Liver (tissue), 9 donors: ENCODE measurements around the gene VNN1. TPM values are rescaled to one million over a fixed set of nuclear protein-coding genes. Genes with fewer than 3 reads are reported as not detected.

ENCODE experiments used
- DNase-seq: peaks from one replicate; pipeline ENCODE4 v3.0.0-alpha.2; 2017; ENCODE audit warnings: low spot score
- H3K27ac ChIP-seq, 2 donors: one replicate each; pipeline ENCODE4 v1.7.0; 2013; ENCODE audit warnings: inconsistent platforms in 2 of 2, low read length in 2 of 2, control low read depth in 1 of 2, low read depth in 1 of 2, mild to moderate bottlenecking in 1 of 2
- H3K27me3 ChIP-seq, 4 donors: one replicate each; pipeline versions ENCODE4 v1.6.1 to v1.7.0; 2013; ENCODE audit warnings: low read length in 3 of 4, inconsistent platforms in 1 of 4, mild to moderate bottlenecking in 1 of 4, moderate library complexity in 1 of 4; ENCODE audit not compliant: control insufficient read depth in 4 of 4, insufficient read depth in 4 of 4
- H3K36me3 ChIP-seq, 4 donors: one replicate each; pipeline versions ENCODE4 v1.6.1 to v1.7.0; 2013; ENCODE audit warnings: low read length in 3 of 4, mild to moderate bottlenecking in 3 of 4, low read depth in 1 of 4, moderate library complexity in 1 of 4; ENCODE audit not compliant: control insufficient read depth in 4 of 4, insufficient read depth in 3 of 4
- H3K4me1 ChIP-seq, 4 donors: one replicate each; pipeline versions ENCODE4 v1.6.1 to v1.7.0; 2013; ENCODE audit warnings: low read length in 3 of 4, mild to moderate bottlenecking in 3 of 4, moderate library complexity in 1 of 4; ENCODE audit not compliant: control insufficient read depth in 4 of 4, insufficient read depth in 4 of 4
- H3K4me3 ChIP-seq, 3 donors: one replicate each; pipeline versions ENCODE4 v1.6.1 to v1.7.0; 2013; ENCODE audit warnings: low read length in 3 of 3, control low read depth in 1 of 3, low read depth in 1 of 3, mild to moderate bottlenecking in 1 of 3
- H3K9ac ChIP-seq, 2 donors: one replicate each; pipeline ENCODE4 v1.7.0; 2013; ENCODE audit warnings: low read length in 2 of 2, mild to moderate bottlenecking in 2 of 2, moderate library complexity in 2 of 2, control low read depth in 1 of 2, low read depth in 1 of 2
- H3K9me3 ChIP-seq, 4 donors: one replicate each; pipeline versions ENCODE4 v1.6.1 to v1.7.0; 2013; ENCODE audit warnings: low read length in 3 of 4; ENCODE audit not compliant: control insufficient read depth in 4 of 4
- ATF3 ChIP-seq: IDR thresholded peaks from 2 replicates; pipeline ENCODE4 v1.6.1; 2016; ENCODE audit warnings: antibody characterized with exemption
- EGR1 ChIP-seq, 2 donors: IDR thresholded peaks; 2 replicates each; pipeline ENCODE4 v1.6.1; 2016 to 2018; ENCODE audit warnings: antibody characterized with exemption in 2 of 2, low read depth in 2 of 2
- FOXA1 ChIP-seq: IDR thresholded peaks from 2 replicates; pipeline ENCODE4 v1.6.1; 2016; ENCODE audit warnings: antibody characterized with exemption
- FOXA2 ChIP-seq: IDR thresholded peaks from 2 replicates; pipeline ENCODE4 v1.6.1; 2016; ENCODE audit warnings: antibody characterized with exemption
- GABPA ChIP-seq, 2 donors: IDR thresholded peaks in 1 of 2; conservative IDR thresholded peaks in 1 of 2; 2 replicates each; pipeline ENCODE4 v1.6.1; 2016; ENCODE audit warnings: antibody characterized with exemption in 2 of 2, mild to moderate bottlenecking in 1 of 2, moderate library complexity in 1 of 2
- HNF4A ChIP-seq, 2 donors: conservative IDR thresholded peaks; 2 replicates each; pipeline ENCODE4 v1.6.1; 2016; ENCODE audit warnings: antibody characterized with exemption in 2 of 2, mild to moderate bottlenecking in 2 of 2
- HNF4G ChIP-seq: IDR thresholded peaks from 2 replicates; pipeline ENCODE4 v1.6.1; 2016; ENCODE audit warnings: antibody characterized with exemption
- JUND ChIP-seq, 2 donors: IDR thresholded peaks; 2 replicates each; pipeline ENCODE4 v1.6.1; 2016; ENCODE audit warnings: antibody characterized with exemption in 2 of 2
- NR2F2 ChIP-seq: IDR thresholded peaks from 2 replicates; pipeline ENCODE4 v1.6.1; 2016; ENCODE audit warnings: antibody characterized with exemption
- RAD21 ChIP-seq, 2 donors: IDR thresholded peaks; 2 replicates each; pipeline ENCODE4 v1.6.1; 2016; ENCODE audit warnings: antibody characterized with exemption in 2 of 2, mild to moderate bottlenecking in 2 of 2
- RXRA ChIP-seq, 2 donors: IDR thresholded peaks; 2 replicates each; pipeline ENCODE4 v1.6.1; 2017 to 2018; ENCODE audit warnings: antibody characterized with exemption in 2 of 2, mild to moderate bottlenecking in 1 of 2
- SP1 ChIP-seq: IDR thresholded peaks from 2 replicates; pipeline ENCODE4 v1.6.1; 2018; ENCODE audit warnings: antibody characterized with exemption, mild to moderate bottlenecking
- TAF1 ChIP-seq: conservative IDR thresholded peaks from 2 replicates; pipeline ENCODE4 v1.6.1; 2016; ENCODE audit warnings: antibody characterized with exemption, mild to moderate bottlenecking
- YY1 ChIP-seq: IDR thresholded peaks from 2 replicates; pipeline ENCODE4 v1.6.1; 2016; ENCODE audit warnings: antibody characterized with exemption, mild to moderate bottlenecking
- ZBTB33 ChIP-seq: IDR thresholded peaks from 2 replicates; pipeline ENCODE4 v1.6.1; 2016; ENCODE audit warnings: antibody characterized with exemption
- WGBS: extraction: QIAGEN DNeasy Blood & Tissue Kit; methylation state at CpG from one replicate; pipeline ENCODE4 v1.1.7; 2013; 5-methylcytosine and 5-hydroxymethylcytosine counted together
- polyA plus RNA-seq, 2 donors: library from polyadenylated mRNA; stranded (reverse) in 1 of 2; unstranded in 1 of 2; fragments of 200-250 nt in 1 of 2; fragments of >200 nt in 1 of 2; fragmentation: Nextera tagmentation in 1 of 2; extraction: Ambion mirVana in 1 of 2; gene quantifications; one replicate each; pipeline versions ENCODE4 v1.2.1 to v1.2.3, GENCODE V29; 2013 to 2015
- total RNA-seq, 2 donors: library from RNA; depleted of rRNA; stranded (reverse); fragments of >200 nt; gene quantifications; one replicate each; pipeline ENCODE4 v1.2.3, GENCODE V29; 2014
- TF ChIP-seq, protein P1 (sequence below): IDR thresholded peaks from 2 replicates; pipeline ENCODE4 v1.6.1; 2016; ENCODE audit warnings: antibody characterized with exemption, mild to moderate bottlenecking
- TF ChIP-seq, protein P2 (sequence below): IDR thresholded peaks from 2 replicates; pipeline ENCODE4 v1.6.1; 2016; ENCODE audit warnings: antibody characterized with exemption
- TF ChIP-seq, protein P3 (sequence below): fragments of 150-350 bp; IDR thresholded peaks from 2 replicates; pipeline ENCODE4 v1.5.1; 2017; ENCODE audit warnings: improper control_type of control experiment, low read depth, low read length; ENCODE audit not compliant: missing input control
- donor health status: healthy.
- donor health status: healthy.
- donor health status: healthy.
- donor health status: healthy.
- donor health status: healthy.

VNN1 gene
- total and polyA plus RNA-seq, 4 donors: 2.7 to 132 (median 58.8) TPM

GRCh38 chr6:132693478-132693877 is 20.4 kb downstream of the VNN1 start:
- peaks cover 0 to 1% (median 0%) of the 10 kb centered on the region in 4 donors for H3K9me3 ChIP-seq
- WGBS: 74% methylated on average over 3 of the region's 3 CpGs
- peaks cover 0 to 54% (median 43%) of the 10 kb centered on the region in 4 donors for H3K36me3 ChIP-seq
- H3K4me3 ChIP-seq: no peak overlapping the region
- H3K27ac ChIP-seq: no peak overlapping the region
- no peak overlapping the region for H3K9ac ChIP-seq
- TF ChIP-seq HNF4A (conservative IDR thresholded peaks at IDR 0.05): peak; percentile 93 to 94
- peak; percentile 37 to 45 for TF ChIP-seq RXRA (IDR thresholded peaks at IDR 0.05)
- no peak for TF ChIP-seq TAF1
- no peak for TF ChIP-seq ATF3
- TF ChIP-seq FOXA1: no peak
- TF ChIP-seq, protein P1, sequence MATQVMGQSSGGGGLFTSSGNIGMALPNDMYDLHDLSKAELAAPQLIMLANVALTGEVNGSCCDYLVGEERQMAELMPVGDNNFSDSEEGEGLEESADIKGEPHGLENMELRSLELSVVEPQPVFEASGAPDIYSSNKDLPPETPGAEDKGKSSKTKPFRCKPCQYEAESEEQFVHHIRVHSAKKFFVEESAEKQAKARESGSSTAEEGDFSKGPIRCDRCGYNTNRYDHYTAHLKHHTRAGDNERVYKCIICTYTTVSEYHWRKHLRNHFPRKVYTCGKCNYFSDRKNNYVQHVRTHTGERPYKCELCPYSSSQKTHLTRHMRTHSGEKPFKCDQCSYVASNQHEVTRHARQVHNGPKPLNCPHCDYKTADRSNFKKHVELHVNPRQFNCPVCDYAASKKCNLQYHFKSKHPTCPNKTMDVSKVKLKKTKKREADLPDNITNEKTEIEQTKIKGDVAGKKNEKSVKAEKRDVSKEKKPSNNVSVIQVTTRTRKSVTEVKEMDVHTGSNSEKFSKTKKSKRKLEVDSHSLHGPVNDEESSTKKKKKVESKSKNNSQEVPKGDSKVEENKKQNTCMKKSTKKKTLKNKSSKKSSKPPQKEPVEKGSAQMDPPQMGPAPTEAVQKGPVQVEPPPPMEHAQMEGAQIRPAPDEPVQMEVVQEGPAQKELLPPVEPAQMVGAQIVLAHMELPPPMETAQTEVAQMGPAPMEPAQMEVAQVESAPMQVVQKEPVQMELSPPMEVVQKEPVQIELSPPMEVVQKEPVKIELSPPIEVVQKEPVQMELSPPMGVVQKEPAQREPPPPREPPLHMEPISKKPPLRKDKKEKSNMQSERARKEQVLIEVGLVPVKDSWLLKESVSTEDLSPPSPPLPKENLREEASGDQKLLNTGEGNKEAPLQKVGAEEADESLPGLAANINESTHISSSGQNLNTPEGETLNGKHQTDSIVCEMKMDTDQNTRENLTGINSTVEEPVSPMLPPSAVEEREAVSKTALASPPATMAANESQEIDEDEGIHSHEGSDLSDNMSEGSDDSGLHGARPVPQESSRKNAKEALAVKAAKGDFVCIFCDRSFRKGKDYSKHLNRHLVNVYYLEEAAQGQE: no peak
- no peak for TF ChIP-seq NR2F2
- TF ChIP-seq, protein P2, sequence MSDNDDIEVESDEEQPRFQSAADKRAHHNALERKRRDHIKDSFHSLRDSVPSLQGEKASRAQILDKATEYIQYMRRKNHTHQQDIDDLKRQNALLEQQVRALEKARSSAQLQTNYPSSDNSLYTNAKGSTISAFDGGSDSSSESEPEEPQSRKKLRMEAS: peak; percentile 61
- no peak for TF ChIP-seq FOXA2
- TF ChIP-seq, protein P3, sequence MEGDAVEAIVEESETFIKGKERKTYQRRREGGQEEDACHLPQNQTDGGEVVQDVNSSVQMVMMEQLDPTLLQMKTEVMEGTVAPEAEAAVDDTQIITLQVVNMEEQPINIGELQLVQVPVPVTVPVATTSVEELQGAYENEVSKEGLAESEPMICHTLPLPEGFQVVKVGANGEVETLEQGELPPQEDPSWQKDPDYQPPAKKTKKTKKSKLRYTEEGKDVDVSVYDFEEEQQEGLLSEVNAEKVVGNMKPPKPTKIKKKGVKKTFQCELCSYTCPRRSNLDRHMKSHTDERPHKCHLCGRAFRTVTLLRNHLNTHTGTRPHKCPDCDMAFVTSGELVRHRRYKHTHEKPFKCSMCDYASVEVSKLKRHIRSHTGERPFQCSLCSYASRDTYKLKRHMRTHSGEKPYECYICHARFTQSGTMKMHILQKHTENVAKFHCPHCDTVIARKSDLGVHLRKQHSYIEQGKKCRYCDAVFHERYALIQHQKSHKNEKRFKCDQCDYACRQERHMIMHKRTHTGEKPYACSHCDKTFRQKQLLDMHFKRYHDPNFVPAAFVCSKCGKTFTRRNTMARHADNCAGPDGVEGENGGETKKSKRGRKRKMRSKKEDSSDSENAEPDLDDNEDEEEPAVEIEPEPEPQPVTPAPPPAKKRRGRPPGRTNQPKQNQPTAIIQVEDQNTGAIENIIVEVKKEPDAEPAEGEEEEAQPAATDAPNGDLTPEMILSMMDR: no peak
- no peak for TF ChIP-seq EGR1 (IDR thresholded peaks at IDR 0.05; ENCODE audit: low read depth in 2 of 2)
- TF ChIP-seq ZBTB33: no peak
- TF ChIP-seq YY1: no peak
- no peak for TF ChIP-seq GABPA (IDR thresholded peaks at IDR 0.05 in 1 of 2, conservative IDR thresholded peaks at IDR 0.05 in 1 of 2)
- peak in 1 of 2 donors; percentile 17 for TF ChIP-seq JUND (IDR thresholded peaks at IDR 0.05)
- TF ChIP-seq RAD21 (IDR thresholded peaks at IDR 0.05): no peak
- TF ChIP-seq SP1: peak; percentile 11
- peak; percentile 79 for TF ChIP-seq HNF4G
- H3K27me3 ChIP-seq: no peaks in the 10 kb centered on the region
- DNase-seq: no peak
- H3K4me1 ChIP-seq: peaks cover 2 to 6% (median 4%) of the 10 kb centered on the region in 4 donors
